GM19438 (cell line): Measurements from ENCODE around the gene PIP4P1.
"Not testable (repeated sequence)": the region's sequence is repeated elsewhere in the genome, so short reads cannot be mapped to it uniquely, and the experiment has no call there.

Experiments
- ATAC-seq: cut with Tn5 transposase; IDR thresholded peaks from one replicate; pipeline ENCODE4 v1.9.1; 2021; ENCODE audit warnings: low read depth; ENCODE audit not compliant: unreplicated experiment

The PIP4P1 gene

DNA sequence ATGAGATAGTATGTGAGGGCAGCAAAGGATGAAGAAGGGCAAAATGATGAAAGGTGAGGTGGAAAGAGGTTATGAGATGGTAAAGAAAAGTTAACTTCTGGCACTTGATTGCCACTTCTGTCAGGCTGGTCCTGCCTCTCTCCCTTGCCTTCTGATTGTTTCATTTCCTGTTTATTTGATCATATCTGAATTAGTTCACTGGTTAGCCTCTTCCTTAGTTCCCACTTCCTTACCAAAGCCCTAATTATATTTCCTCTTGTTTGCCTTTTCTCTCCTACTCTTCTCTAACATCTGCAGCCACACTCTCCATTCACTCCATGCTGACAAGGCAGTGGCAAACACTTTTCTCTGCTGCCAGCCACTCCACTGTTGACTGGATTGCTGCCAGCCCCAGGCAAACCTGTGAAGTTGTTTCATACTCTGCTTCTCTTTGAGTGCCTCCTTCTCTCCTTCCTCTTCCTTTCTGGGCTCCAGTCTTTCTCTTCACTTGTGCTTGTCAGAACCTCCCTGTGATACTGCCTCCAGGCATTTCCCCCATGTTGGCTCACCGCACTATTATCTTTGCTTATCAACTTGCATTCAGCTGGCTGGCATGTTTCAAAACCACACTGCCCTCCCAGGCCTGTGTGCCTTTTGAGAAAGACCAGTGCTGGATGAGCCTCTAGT is 16.1 kb upstream of the PIP4P1 start:
- no peak for ATAC-seq

GRCh38 chr14:20476776-20477175 is 15.5 kb upstream of the PIP4P1 start:
- no peak for ATAC-seq

GRCh38 chr14:20472536-20473169 is 11.4 kb upstream of the PIP4P1 start:
- ATAC-seq, result no peak

DNA sequence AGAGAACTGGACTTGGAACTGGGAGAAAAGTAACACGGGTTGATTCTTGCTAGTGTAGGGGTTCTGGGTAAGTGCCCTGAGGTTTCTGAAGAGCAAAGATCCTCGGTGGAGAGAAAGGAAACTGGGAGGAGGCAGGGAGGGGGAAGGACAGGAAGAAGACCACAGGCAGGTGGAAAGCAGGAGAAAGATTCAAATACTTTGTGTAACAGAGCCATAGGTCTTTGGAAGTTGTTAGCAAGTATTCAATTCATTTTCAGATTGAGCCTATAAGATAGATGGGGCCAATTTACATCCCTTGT is 9.3 kb upstream of the PIP4P1 start:
- ATAC-seq, result no peak

DNA sequence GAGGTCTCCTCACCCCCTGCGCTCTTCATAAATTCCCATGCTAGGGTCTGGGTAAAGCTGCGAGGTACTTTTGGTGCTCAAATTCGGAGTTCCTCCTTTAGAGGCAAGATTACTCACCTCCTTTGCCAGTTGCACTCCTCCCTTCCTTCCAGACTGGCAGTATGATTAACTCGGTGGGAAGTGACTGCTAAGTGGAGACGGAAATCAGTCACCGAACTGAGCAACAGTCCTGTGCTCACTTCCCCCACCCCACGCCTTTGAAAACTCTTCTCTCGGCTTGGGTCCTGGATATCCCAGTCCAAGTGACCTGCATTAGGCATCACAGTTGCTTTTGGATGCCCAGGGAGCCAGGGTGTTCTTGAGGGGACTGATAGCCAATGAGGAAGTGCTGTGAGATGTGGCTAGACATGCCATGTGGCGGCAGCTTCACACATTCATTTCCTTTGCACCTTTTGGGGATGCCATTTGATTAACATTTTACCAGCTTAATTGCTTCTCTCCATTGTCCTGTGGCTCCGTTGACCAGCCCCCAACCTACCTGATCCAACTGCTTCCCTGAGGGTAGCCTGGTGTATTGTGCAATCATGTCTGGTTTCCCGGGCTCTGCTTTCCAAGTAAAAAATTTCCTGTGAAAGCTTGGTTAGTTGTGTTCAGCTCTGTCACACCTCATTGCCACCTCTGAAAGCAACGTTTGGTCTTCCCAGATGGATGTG is 8.8 kb upstream of the PIP4P1 start:
- ATAC-seq, result peak; percentile 36

- peak; percentile 94 for ATAC-seq
Measured at GRCh38 chr14:20469242-20469889, 8.1 kb upstream of the PIP4P1 start, which contains the start of gene PNP. Gene PNP, plus strand, starts transcription at chr14:20469406. Its CDS starts 119 bp downstream, at chr14:20469525.

GRCh38 chr14:20468764-20469241 is 7.6 kb upstream of the PIP4P1 start:
- ATAC-seq, result no peak

- peak; percentile 2 for ATAC-seq
Measured at GRCh38 chr14:20460458-20461224, 593 bp downstream of the PIP4P1 start.

GRCh38 chr14:20458031-20458789 is 3.0 kb downstream of the PIP4P1 start:
- no peak for ATAC-seq

DNA sequence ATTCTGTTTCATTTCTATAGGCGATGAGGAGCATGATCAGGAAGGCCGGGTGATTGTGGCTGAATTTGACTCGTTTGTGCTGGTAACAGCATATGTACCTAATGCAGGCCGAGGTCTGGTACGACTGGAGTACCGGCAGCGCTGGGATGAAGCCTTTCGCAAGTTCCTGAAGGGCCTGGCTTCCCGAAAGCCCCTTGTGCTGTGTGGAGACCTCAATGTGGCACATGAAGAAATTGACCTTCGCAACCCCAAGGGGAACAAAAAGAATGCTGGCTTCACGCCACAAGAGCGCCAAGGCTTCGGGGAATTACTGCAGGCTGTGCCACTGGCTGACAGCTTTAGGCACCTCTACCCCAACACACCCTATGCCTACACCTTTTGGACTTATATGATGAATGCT is 4.3 kb downstream of the PIP4P1 start:
- ATAC-seq, result no peak

DNA sequence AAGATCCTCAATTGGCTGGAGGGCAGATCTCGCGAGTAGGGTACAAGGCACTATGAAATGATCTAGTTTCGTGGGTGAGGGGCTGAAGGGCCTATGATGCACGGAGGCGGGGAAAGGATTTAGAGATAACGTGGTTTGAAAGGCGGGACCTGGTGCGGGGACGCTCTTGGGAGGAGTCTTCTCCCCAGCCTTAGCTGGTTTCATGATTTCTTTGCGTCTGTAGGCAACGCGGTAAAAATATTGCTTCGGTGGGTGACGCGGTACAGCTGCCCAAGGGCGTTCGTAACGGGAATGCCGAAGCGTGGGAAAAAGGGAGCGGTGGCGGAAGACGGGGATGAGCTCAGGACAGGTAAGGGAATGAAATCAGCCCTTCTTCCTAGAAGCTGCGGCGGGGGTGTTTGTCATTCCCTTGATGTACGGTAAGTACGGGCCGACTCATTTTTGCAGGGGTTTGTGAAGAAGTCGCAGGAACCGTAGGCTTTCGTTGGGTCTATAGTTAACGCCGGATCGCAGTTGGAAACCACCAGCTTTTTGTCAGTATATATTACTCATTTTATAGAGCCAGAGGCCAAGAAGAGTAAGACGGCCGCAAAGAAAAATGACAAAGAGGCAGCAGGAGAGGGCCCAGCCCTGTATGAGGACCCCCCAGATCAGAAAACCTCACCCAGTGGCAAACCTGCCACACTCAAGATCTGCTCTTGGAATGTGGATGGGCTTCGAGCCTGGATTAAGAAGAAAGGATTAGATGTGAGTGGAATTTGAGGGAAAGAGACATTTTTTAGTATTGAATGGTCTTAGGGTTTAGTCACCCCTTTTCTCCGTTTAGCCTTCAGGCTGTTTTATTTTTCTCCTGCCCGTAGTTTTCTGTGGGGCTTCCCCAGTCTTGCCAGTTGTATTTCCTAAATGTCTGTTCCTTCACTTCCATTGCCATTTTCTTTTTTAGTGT is 5.6 kb downstream of the PIP4P1 start:
- ATAC-seq, result peak; percentile 41

GRCh38 chr14:20454516-20455354 is 6.5 kb downstream of the PIP4P1 start, which contains the start of the genes APEX1 and OSGEP:
Gene APEX1, plus strand, starts transcription at chr14:20455226. Its CDS starts 420 bp downstream, at chr14:20455646.
Gene OSGEP, minus strand, starts transcription at chr14:20454812. Its CDS starts 129 bp downstream, at chr14:20454683.
- ATAC-seq, result peak; percentile 86

- not testable (repeated sequence) for ATAC-seq
Measured at GRCh38 chr14:20452831-20453230, 8.4 kb downstream of the PIP4P1 start.

GRCh38 chr14:20446889-20447288 is 14.3 kb downstream of the PIP4P1 start:
- no peak for ATAC-seq

- not testable (repeated sequence) for ATAC-seq
Measured at GRCh38 chr14:20443650-20444049, 17.6 kb downstream of the PIP4P1 start.

GRCh38 chr14:20441461-20441860 is 19.8 kb downstream of the PIP4P1 start:
- no peak for ATAC-seq

- ATAC-seq, result peak; percentile 94
Measured at GRCh38 chr14:20440882-20441281, 20.4 kb downstream of the PIP4P1 start.
